Activated T-cell treated with anti-CD3 and anti-CD28 coated beads for 24 hours (primary cell): ENCODE measurements around the gene C14orf119.
A peak's percentile ranks its signal among the peaks of the same experiment; 100 is the strongest.

Experiments
- DNase-seq: peaks from one replicate; pipeline ENCODE4 v3.0.0-alpha.2; 2020; ENCODE audit warnings: low read depth

Gene C14orf119

GRCh38 chr14:23060536-23061260 is 34.6 kb upstream of the C14orf119 start:
- DNase-seq, result no peak

DNA sequence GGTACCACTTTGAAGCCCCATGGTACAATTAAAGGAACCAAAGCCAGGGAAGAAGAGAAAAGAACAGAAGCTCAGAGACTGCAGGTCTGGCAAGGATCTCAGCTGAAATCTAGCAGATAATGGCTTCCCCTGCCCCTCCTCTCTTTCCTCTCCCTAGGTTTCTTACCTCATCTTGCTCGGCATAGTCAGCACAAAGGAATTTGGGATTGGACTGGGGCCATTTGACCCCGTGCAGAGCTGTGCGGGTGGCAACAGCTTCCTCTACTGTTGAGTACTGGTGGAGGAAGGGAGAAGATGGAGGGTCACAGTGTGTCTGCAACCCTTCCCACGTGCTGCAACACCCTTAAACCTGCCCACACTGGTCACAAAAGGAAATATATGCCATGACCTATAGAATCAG is 33.3 kb upstream of the C14orf119 start:
- no peak for DNase-seq

DNA sequence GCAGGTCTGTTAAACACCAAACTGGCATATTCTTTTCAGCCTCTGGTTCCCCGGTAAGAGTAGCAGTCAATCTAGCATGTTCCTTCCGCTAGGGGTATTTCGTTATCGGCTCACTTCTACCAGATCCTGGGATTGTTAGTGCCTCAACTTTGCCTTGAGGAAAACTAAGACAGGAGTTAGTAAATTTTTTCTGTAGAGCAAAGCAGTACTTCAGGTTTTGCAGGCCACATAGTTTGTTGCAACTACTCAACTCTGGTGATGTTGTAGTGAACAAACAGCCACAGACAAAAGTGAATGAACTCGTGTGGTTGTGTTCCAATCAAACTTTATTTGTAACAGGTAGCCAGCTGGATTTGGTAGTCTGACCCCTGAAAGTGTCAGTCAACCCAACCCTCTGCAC is 31.7 kb upstream of the C14orf119 start:
- no peak for DNase-seq

GRCh38 chr14:23066368-23066767 is 28.9 kb upstream of the C14orf119 start:
- DNase-seq, result no peak

DNA sequence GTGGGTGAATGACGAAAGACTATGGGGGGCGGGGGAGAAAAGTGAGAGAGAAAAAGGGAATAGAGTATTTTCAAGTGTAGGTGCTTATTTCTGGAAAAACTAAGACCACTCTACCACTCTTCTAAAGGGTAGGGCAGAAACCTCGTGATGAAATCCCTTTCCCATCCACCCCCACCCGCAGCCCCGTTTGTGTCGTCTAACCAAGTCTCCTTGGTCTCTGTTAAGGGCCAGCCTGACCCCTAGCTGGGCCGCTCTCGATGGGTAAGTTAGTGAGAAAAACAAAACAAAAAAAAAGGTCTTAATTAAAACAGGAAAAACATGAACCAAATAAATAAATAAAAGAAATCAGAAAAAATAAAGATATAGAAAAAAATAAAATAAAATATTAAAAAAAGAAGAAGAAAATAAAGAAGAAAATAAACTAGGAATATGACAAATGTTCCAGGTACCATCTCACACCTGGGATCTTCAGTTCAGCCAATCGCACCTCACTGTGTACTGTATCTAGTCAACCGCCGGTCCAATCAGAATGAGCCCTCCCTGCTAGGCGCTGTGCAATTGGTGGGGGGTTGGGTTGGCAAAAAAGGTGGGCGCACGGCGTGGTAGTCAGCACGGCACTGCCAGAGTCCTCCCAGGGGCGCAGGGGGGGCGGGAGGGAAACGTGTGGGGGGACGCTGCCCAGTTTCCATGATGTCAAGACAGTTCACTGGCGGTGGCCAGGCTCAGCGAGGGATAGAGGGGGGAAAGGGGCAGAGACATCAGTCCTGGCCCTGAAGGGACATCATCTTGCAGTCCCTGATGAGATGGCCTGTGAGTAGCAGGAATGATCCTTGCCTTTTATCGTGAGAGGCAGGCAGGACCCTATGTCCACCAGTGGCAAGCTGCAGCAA is 28.2 kb upstream of the C14orf119 start:
- no peak for DNase-seq

- no peak for DNase-seq
Measured at GRCh38 chr14:23067847-23068788, 27.2 kb upstream of the C14orf119 start.

DNA sequence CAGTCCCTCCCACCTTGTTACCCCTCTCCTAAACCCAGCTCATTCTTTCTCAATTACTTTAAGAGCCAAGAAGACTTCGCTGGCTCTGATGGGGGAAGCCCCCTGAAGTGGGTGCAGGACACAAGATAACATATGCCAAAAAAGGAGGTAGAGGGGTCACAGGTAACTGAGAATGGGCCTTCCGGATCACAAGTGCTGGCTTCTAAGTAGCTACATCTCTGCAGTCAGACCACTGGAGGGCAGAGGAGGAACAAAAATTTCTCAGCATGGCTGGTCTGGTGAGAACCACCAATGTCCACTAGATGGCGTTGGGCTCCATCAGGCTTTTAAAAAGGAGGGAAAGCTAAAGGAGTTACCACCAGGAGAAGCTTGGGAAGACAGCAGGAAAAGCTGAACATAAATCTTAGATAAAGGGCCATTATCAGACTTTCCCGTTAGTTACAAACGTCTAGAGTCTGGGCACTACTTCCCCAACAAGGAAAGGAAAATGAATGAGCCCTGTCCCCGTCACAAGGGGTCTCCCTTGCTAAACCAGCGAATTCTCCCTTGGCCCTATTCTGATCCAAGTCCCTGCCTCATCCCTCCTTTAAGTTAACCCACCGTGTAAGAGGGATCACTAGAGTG is 26.4 kb upstream of the C14orf119 start:
- DNase-seq, result peak; percentile 70

GRCh38 chr14:23069413-23069806 is 25.9 kb upstream of the C14orf119 start:
- DNase-seq, result no peak

DNA sequence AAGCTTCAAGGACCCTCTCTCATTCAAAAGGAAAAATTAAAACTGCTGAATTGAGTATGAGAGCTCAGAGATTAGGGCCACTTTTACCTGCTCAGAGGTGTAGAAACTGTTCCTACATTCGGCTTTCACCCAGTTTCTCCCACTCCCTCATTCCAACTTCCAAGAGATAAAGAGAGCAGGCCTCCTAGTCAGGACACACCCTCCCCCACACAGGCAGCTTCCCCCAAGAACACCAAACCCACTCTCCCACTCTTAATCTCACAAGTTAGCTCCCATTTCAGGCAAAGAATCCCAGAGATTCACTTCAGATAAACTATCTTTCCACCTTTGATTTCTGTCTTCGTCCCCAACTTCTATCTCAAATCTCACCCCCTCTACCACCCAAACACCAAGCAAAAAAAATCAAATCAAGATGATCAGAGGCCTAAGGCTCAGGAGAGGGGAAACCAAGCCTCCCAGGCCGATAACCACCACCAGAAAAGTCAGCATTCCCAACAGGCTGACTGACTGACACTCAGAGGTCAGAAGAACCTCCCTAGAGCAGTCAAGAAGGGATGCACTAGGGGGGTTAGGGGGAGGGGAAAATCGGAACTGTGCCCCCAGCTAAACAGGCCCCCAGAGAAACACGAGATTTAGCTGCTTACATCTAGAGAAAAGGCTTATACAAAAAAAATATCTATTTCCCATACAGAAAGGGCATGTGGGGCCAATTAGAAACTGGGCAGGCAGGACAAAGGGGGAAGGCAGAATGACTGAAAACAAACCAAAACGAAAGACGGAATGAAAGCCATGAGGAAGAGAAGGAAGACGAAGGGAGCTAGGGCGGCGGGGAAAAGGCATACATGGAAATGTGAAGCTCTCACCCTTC is 24.8 kb upstream of the C14orf119 start:
- DNase-seq, result no peak

- peak; percentile 74 for DNase-seq
Measured at GRCh38 chr14:23071244-23071920, 23.9 kb upstream of the C14orf119 start.

DNA sequence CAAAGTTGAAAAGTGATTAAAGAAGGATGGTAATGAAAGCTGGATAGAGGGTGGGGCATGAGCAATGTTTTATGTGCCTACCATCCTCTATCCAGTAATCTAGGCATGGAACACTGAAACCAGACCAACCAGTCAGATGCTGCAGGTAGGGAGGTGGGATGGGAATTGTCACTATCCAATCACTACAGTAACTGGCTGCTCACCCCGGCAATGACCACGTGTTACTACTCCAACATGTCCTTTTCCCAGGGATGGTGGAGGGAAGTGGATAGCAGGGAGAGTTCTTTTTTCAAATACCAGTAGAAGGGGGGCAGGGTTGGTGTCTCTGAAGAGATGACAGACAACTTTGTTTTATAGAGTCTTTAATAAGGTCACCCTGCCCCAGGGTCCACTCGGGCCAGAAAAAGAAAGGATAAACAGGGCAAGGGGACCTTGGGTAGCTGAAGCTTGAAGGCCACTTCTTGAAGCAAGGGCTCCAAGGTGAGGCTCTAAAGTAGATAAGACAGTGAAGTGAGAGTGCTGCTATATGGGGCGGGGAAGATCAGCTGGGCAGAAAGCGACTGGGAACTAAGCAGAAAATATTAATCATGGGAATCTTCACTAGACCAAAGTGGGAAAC is 23.3 kb upstream of the C14orf119 start:
- DNase-seq, result no peak

DNA sequence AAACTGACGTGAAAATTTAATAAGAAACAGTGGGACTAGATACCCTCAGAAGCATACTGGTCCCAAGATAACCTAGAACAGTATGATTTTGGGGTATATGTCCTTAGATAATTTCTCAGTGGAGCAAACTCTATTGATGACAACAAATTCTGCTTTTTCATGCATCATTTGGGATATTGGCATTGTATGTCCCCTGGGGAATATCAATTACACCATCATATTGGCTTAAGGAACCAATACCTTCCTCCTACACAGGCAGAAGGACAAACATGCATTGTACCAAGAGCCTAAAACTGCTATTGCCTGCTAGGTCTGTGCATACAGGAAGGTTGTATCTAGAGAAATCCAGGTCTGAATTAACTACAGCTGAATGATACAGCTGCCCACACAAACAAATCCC is 20.4 kb upstream of the C14orf119 start:
- no peak for DNase-seq

DNA sequence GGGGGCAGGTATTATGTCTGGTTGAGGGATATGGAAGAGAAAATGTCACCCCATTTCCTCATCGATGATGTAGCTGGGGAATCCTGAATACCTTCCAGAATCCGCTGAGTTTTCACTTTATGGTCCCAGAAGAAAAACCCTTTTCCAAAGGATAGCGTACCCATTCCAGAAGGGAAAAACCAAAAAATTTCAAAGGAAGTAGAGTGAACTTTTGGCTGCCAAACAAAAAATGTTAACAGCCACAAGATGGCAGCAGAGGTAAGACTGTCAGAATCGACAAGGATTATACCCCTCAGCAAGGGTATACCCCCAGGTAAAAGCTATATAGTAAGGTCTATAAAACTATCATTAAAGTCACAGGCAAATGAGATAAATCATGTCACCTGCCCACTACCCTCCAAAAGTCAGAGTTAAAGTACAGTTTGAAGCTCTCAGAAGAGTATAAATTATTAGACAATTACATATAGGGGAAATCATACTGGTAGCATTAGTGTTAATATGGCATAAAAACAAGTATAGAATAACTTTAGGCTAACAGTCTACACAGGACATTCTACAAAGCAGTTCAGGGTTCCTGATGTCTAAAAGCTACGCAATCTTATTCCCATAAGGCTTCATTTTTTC is 18.4 kb upstream of the C14orf119 start:
- no peak for DNase-seq

DNA sequence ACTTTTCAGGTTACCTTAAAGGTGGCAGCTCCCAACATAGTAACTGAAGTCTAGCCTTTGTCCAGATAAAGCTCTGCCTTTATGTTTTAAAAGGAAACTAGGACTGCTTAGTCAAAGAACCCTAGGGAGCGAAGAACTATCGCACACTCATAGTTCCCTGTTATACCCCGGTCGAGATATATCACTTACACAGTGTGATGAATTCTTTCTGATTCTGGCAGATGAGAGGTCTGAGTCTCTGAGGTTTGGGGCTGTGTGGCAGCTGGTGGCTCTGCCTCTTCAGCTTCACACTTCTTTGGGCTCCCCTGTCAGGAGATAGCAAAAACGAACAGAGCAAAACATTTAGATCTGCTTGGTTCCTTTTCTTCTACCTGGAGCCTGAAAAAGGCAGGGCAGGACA is 17.3 kb upstream of the C14orf119 start:
- no peak for DNase-seq

DNA sequence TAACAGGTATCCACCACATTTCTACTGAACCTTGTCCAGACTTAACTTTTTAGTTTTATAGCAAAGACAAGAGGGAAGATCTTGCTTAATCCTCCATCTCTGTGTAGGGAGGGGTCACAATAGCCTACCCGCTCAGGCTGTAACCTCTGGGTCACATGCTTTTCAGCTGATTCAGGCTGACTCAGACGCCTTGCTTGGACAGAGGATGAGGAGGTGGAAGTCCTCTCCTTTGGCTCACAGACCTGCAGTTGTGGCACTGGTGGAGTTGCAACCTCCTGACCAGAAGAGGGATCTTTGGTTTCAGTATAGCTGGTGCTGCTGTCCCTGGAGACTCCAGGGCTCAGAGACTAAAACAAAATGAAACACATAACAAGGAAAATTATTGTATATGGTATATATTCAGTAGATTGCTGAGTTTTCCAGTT is 16.6 kb upstream of the C14orf119 start:
- DNase-seq, result no peak

DNA sequence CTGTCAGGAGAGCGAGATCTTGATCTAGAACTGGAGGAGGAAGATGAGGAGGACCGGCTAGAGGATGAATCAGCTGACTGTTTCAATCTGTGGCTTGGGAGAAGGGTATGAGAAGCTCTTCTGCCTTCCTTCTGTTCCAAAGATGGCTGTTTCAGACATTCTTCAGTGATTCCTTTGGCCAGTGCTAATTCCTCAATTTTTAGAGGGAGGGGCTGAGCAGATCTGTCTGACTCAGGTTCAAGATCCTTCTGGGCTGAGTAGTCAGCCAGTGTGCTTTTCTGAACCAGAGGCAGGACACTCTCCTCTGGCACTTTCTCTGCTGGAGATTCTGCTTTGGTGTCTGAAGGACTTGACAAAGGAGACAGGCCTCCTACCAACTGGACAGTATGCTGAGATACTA is 15.6 kb upstream of the C14orf119 start:
- DNase-seq, result no peak

DNA sequence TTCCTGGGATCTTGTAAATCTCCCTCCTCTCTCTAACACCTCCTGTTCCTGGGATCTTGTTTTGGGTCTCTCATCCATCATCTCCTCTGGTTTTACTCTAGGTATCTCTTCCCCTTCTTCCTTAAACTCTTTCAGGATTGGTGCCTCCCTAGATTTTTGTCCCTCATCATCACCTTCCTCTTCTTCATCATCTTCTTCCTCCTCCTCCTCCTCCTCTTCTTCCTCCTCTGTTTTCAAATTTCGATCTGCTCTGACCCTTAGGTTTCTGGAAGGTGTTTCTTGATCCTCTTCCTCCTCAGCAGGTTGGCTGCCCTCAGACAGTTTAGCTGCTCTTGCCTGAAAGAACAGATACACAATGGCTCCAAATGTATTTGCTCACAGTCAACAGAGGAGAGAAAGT is 14.8 kb upstream of the C14orf119 start:
- no peak for DNase-seq

- DNase-seq, result no peak
Measured at GRCh38 chr14:23085458-23085857, 9.8 kb upstream of the C14orf119 start.

DNA sequence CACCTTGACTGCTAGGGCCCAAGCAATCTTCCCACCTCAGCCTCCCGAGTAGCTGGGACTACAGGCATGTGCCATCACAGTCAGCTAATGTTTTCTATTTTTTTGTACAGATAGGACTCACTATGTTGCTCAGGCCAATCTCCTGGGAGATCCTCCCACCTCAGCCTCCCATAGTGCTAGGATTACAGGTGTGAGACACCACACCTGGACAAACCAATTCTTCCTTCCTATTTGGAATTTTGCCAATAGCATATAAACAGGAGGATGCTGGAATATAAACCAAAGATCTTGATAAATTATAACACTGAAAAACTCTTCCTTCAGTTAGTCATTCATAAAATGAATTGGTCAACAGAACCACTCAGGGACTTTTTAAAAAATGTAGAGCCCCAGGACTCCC is 8.7 kb upstream of the C14orf119 start:
- no peak for DNase-seq
